ENCODE results near the gene ENC1.

ENC1 gene

GRCh38 chr5:74627646-74628279, 12.8 kb downstream of the ENC1 start:
- H3K9ac ChIP-seq (ENCODE audit: low read length) = no peak overlapping the region
- H2AFZ ChIP-seq (ENCODE audit: low read length) = no peak overlapping the region
- H3K4me3 ChIP-seq (ENCODE audit: low read depth, low read length, poor library complexity, severe bottlenecking) = no peak overlapping the region
- H3K79me2 ChIP-seq (ENCODE audit: insufficient read depth, low read length) = no peaks in the 10 kb centered on the region
- no peaks in the 10 kb centered on the region for H3K9me2 ChIP-seq (ENCODE audit: low read depth, low read length)
- H3K4me2 ChIP-seq (ENCODE audit: low read length) = no peak overlapping the region
- no peaks in the 10 kb centered on the region for H3F3A ChIP-seq (ENCODE audit: insufficient read depth, low read length)
- no peaks in the 10 kb centered on the region for H3K36me3 ChIP-seq (ENCODE audit: insufficient read depth, low read length)
- no peaks in the 10 kb centered on the region for H4K20me1 ChIP-seq (ENCODE audit: insufficient read depth, low read length)
- TF ChIP-seq EZH2 (IDR thresholded peaks at IDR 0.05; ENCODE audit: borderline replicate concordance, low read length) (no peak), CTCF (IDR thresholded peaks at IDR 0.05; ENCODE audit: low read length) (no peak)
- no peak overlapping the region for H3K27ac ChIP-seq (ENCODE audit: low read depth, low read length, poor library complexity, severe bottlenecking)
- H3K9me3 ChIP-seq (ENCODE audit: low read length) = no peaks in the 10 kb centered on the region
- H3K27me3 ChIP-seq (ENCODE audit: insufficient read depth, low read length) = no peaks in the 10 kb centered on the region
- H3K4me1 ChIP-seq (ENCODE audit: insufficient read depth, low read length, severe bottlenecking) = peaks cover 21% of the 10 kb centered on the region

GRCh38 chr5:74626386-74627222, 13.9 kb downstream of the ENC1 start:
- H3K4me1 ChIP-seq (ENCODE audit: insufficient read depth, low read length, severe bottlenecking) = peaks cover 13% of the 10 kb centered on the region
- no peaks in the 10 kb centered on the region for H3K27me3 ChIP-seq (ENCODE audit: insufficient read depth, low read length)
- no peak overlapping the region for H3K4me2 ChIP-seq (ENCODE audit: low read length)
- no peaks in the 10 kb centered on the region for H3K9me2 ChIP-seq (ENCODE audit: low read depth, low read length)
- H3F3A ChIP-seq (ENCODE audit: insufficient read depth, low read length) = no peaks in the 10 kb centered on the region
- H3K9me3 ChIP-seq (ENCODE audit: low read length) = no peaks in the 10 kb centered on the region
- H3K4me3 ChIP-seq (ENCODE audit: low read depth, low read length, poor library complexity, severe bottlenecking) = no peak overlapping the region
- H3K36me3 ChIP-seq (ENCODE audit: insufficient read depth, low read length) = no peaks in the 10 kb centered on the region
- H2AFZ ChIP-seq (ENCODE audit: low read length) = no peak overlapping the region
- TF ChIP-seq CTCF (IDR thresholded peaks at IDR 0.05; ENCODE audit: low read length) (no peak), EZH2 (IDR thresholded peaks at IDR 0.05; ENCODE audit: borderline replicate concordance, low read length) (no peak)
- no peak overlapping the region for H3K27ac ChIP-seq (ENCODE audit: low read depth, low read length, poor library complexity, severe bottlenecking)
- no peaks in the 10 kb centered on the region for H3K79me2 ChIP-seq (ENCODE audit: insufficient read depth, low read length)
- H3K9ac ChIP-seq (ENCODE audit: low read length) = no peak overlapping the region
- H4K20me1 ChIP-seq (ENCODE audit: insufficient read depth, low read length) = no peaks in the 10 kb centered on the region

- no peaks in the 10 kb centered on the region for H3K9me3 ChIP-seq (ENCODE audit: low read length)
- no peak overlapping the region for H3K9ac ChIP-seq (ENCODE audit: low read length)
- no peaks in the 10 kb centered on the region for H3K36me3 ChIP-seq (ENCODE audit: insufficient read depth, low read length)
- H2AFZ ChIP-seq (ENCODE audit: low read length) = no peak overlapping the region
- no peak overlapping the region for H3K4me2 ChIP-seq (ENCODE audit: low read length)
- no peak for TF ChIP-seq CTCF (IDR thresholded peaks at IDR 0.05; ENCODE audit: low read length)
- TF ChIP-seq EZH2 (IDR thresholded peaks at IDR 0.05; ENCODE audit: borderline replicate concordance, low read length) = no peak
- H4K20me1 ChIP-seq (ENCODE audit: insufficient read depth, low read length) = no peaks in the 10 kb centered on the region
- peaks cover 5% of the 10 kb centered on the region for H3K4me1 ChIP-seq (ENCODE audit: insufficient read depth, low read length, severe bottlenecking)
- no peaks in the 10 kb centered on the region for H3K79me2 ChIP-seq (ENCODE audit: insufficient read depth, low read length)
- no peaks in the 10 kb centered on the region for H3K27me3 ChIP-seq (ENCODE audit: insufficient read depth, low read length)
- H3K27ac ChIP-seq (ENCODE audit: low read depth, low read length, poor library complexity, severe bottlenecking) = no peak overlapping the region
- no peak overlapping the region for H3K4me3 ChIP-seq (ENCODE audit: low read depth, low read length, poor library complexity, severe bottlenecking)
- no peaks in the 10 kb centered on the region for H3K9me2 ChIP-seq (ENCODE audit: low read depth, low read length)
- no peaks in the 10 kb centered on the region for H3F3A ChIP-seq (ENCODE audit: insufficient read depth, low read length)
Measured at GRCh38 chr5:74625742-74626241, 14.7 kb downstream of the ENC1 start.
